Stimulated activated effector memory CD8-positive, alpha-beta T cell treated with anti-CD3 and anti-CD28 coated beads, Interleukin-12 subunit alpha, Interleukin-12 subunit beta, amount 100 ng/mL, for 72 hours (primary cell): ENCODE results near the gene LGALS12.

Experiments
- ATAC-seq: fragments of 150-1000 bp; cut with Tn5 transposase; 2 replicates; pipeline ENCODE4 v1.10.0; 2021
- DNase-seq, 2 donors: peaks; one replicate each; pipeline ENCODE4 v3.0.0; 2021 to 2022; ENCODE audit warnings: low spot score in 2 of 2
- H3K27ac Mint-ChIP-seq: one replicate; pipeline ENCODE4 v1.8.0; 2022; ENCODE audit warnings: mild to moderate bottlenecking, mixed read lengths
- H3K36me3 Mint-ChIP-seq: one replicate; pipeline ENCODE4 v1.8.0; 2022; ENCODE audit warnings: mild to moderate bottlenecking, mixed read lengths
- H3K4me1 Mint-ChIP-seq: one replicate; pipeline ENCODE4 v1.8.0; 2022; ENCODE audit warnings: mixed read lengths
- H3K4me3 Mint-ChIP-seq: one replicate; pipeline ENCODE4 v1.8.0; 2022; ENCODE audit warnings: mild to moderate bottlenecking, mixed read lengths
- H3K9me3 Mint-ChIP-seq: one replicate; pipeline ENCODE4 v1.8.0; 2022; ENCODE audit warnings: mixed read lengths

The LGALS12 gene

GRCh38 chr11:63493127-63493526 is 12.8 kb upstream of the LGALS12 start:
- ATAC-seq (no peak), DNase-seq (no peak)
- Mint-ChIP-seq H3K4me1 (peaks cover 13% of the 10 kb centered on the region), H3K9me3 (no peaks in the 10 kb centered on the region), H3K36me3 (no peaks in the 10 kb centered on the region), H3K27ac (no peak overlapping the region), H3K4me3 (no peak overlapping the region)

- ATAC-seq, result no peak
- DNase-seq, result no peak
- Mint-ChIP-seq H3K27ac (no peak overlapping the region), H3K4me3 (no peak overlapping the region), H3K4me1 (peaks cover 13% of the 10 kb centered on the region), H3K9me3 (peaks cover 3% of the 10 kb centered on the region), H3K36me3 (no peaks in the 10 kb centered on the region)
Measured at GRCh38 chr11:63494975-63495374, 10.9 kb upstream of the LGALS12 start.

GRCh38 chr11:63499874-63500273 is 6.0 kb upstream of the LGALS12 start:
- ATAC-seq (no peak), DNase-seq (no peak)
- no peaks in the 10 kb centered on the region for H3K4me1 Mint-ChIP-seq
- H3K36me3 Mint-ChIP-seq, result no peaks in the 10 kb centered on the region
- H3K27ac Mint-ChIP-seq, result no peak overlapping the region
- H3K4me3 Mint-ChIP-seq, result no peak overlapping the region
- H3K9me3 Mint-ChIP-seq, result peaks cover 3% of the 10 kb centered on the region

- no peak for ATAC-seq
- H3K36me3 Mint-ChIP-seq, result no peaks in the 10 kb centered on the region
- no peak overlapping the region for H3K27ac Mint-ChIP-seq
Measured at GRCh38 chr11:63501236-63501635, 4.6 kb upstream of the LGALS12 start.

GRCh38 chr11:63502252-63502820 is 3.5 kb upstream of the LGALS12 start:
- H3K4me1 Mint-ChIP-seq, result no peaks in the 10 kb centered on the region
- ATAC-seq, result no peak
- H3K9me3 Mint-ChIP-seq, result peaks cover 3% of the 10 kb centered on the region
- no peak overlapping the region for H3K27ac Mint-ChIP-seq
- no peak overlapping the region for H3K4me3 Mint-ChIP-seq
- DNase-seq, result no peak
- H3K36me3 Mint-ChIP-seq, result no peaks in the 10 kb centered on the region

More at GRCh38 chr11:63501236-63501635, 4.6 kb upstream of the LGALS12 start:
- Mint-ChIP-seq H3K4me3 (no peak overlapping the region), H3K4me1 (no peaks in the 10 kb centered on the region), H3K9me3 (peaks cover 3% of the 10 kb centered on the region)
- no peak for DNase-seq

GRCh38 chr11:63503492-63503891 is 2.4 kb upstream of the LGALS12 start:
- no peak for ATAC-seq
- H3K9me3 Mint-ChIP-seq, result peaks cover 3% of the 10 kb centered on the region
- H3K27ac Mint-ChIP-seq, result no peak overlapping the region
- H3K4me3 Mint-ChIP-seq, result no peak overlapping the region
- no peak for DNase-seq
- H3K36me3 Mint-ChIP-seq, result no peaks in the 10 kb centered on the region
- H3K4me1 Mint-ChIP-seq, result no peaks in the 10 kb centered on the region

GRCh38 chr11:63504054-63504453 is 1.8 kb upstream of the LGALS12 start:
- ATAC-seq, result no peak
- no peaks in the 10 kb centered on the region for H3K4me1 Mint-ChIP-seq
- H3K27ac Mint-ChIP-seq, result no peak overlapping the region
- H3K4me3 Mint-ChIP-seq, result no peak overlapping the region
- H3K9me3 Mint-ChIP-seq, result peaks cover 3% of the 10 kb centered on the region
- DNase-seq, result no peak
- no peaks in the 10 kb centered on the region for H3K36me3 Mint-ChIP-seq

- Mint-ChIP-seq H3K36me3 (no peaks in the 10 kb centered on the region), H3K9me3 (no peaks in the 10 kb centered on the region), H3K4me1 (no peaks in the 10 kb centered on the region), H3K27ac (no peak overlapping the region), H3K4me3 (no peak overlapping the region)
- ATAC-seq (no peak), DNase-seq (no peak)
Measured at GRCh38 chr11:63504933-63505586, 824 bp upstream of the LGALS12 start.

- Mint-ChIP-seq H3K27ac (peak overlapping the region; percentile 45), H3K36me3 (no peaks in the 10 kb centered on the region), H3K4me1 (no peaks in the 10 kb centered on the region), H3K9me3 (no peaks in the 10 kb centered on the region), H3K4me3 (no peak overlapping the region)
- no peak for DNase-seq
- no peak for ATAC-seq
Measured at GRCh38 chr11:63506876-63507275, 992 bp downstream of the LGALS12 start.

- H3K4me1 Mint-ChIP-seq, result no peaks in the 10 kb centered on the region
- H3K9me3 Mint-ChIP-seq, result no peaks in the 10 kb centered on the region
- ATAC-seq (no peak), DNase-seq (no peak)
- no peak overlapping the region for H3K4me3 Mint-ChIP-seq
- no peaks in the 10 kb centered on the region for H3K36me3 Mint-ChIP-seq
- H3K27ac Mint-ChIP-seq, result no peak overlapping the region
Measured at GRCh38 chr11:63507511-63507910, 1.6 kb downstream of the LGALS12 start.

- DNase-seq, result no peak
- ATAC-seq, result peak; percentile 42
- Mint-ChIP-seq H3K4me1 (no peaks in the 10 kb centered on the region), H3K9me3 (no peaks in the 10 kb centered on the region), H3K4me3 (no peak overlapping the region), H3K27ac (no peak overlapping the region), H3K36me3 (no peaks in the 10 kb centered on the region)
Measured at GRCh38 chr11:63508009-63508408, 2.1 kb downstream of the LGALS12 start.

GRCh38 chr11:63508745-63509144 is 2.9 kb downstream of the LGALS12 start:
- H3K9me3 Mint-ChIP-seq, result no peaks in the 10 kb centered on the region
- H3K27ac Mint-ChIP-seq, result no peak overlapping the region
- H3K36me3 Mint-ChIP-seq, result no peaks in the 10 kb centered on the region
- no peak for DNase-seq
- ATAC-seq, result no peak
- no peak overlapping the region for H3K4me3 Mint-ChIP-seq
- H3K4me1 Mint-ChIP-seq, result no peaks in the 10 kb centered on the region

GRCh38 chr11:63510360-63511047 is 4.6 kb downstream of the LGALS12 start:
- H3K9me3 Mint-ChIP-seq, result no peaks in the 10 kb centered on the region
- ATAC-seq (no peak), DNase-seq (no peak)
- no peak overlapping the region for H3K4me3 Mint-ChIP-seq
- H3K36me3 Mint-ChIP-seq, result no peaks in the 10 kb centered on the region
- H3K4me1 Mint-ChIP-seq, result no peaks in the 10 kb centered on the region
- H3K27ac Mint-ChIP-seq, result peak overlapping the region; percentile 65

GRCh38 chr11:63511048-63511748 is 5.3 kb downstream of the LGALS12 start:
- no peaks in the 10 kb centered on the region for H3K9me3 Mint-ChIP-seq
- H3K4me3 Mint-ChIP-seq, result no peak overlapping the region
- peak overlapping the region; percentile 65 for H3K27ac Mint-ChIP-seq
- no peaks in the 10 kb centered on the region for H3K36me3 Mint-ChIP-seq
- ATAC-seq, result no peak
- H3K4me1 Mint-ChIP-seq, result no peaks in the 10 kb centered on the region
- DNase-seq, result no peak

GRCh38 chr11:63512816-63513215 is 6.9 kb downstream of the LGALS12 start:
- Mint-ChIP-seq H3K4me3 (no peak overlapping the region), H3K9me3 (no peaks in the 10 kb centered on the region), H3K36me3 (no peaks in the 10 kb centered on the region), H3K27ac (no peak overlapping the region), H3K4me1 (no peaks in the 10 kb centered on the region)
- no peak for ATAC-seq
- DNase-seq, result no peak
